ENCODE measurements around the gene CEP152.

Gene CEP152

GRCh38 chr15:48717458-48717857 lies 93.4 kb downstream of the CEP152 start:
- no peak overlapping the region for H3K4me3 ChIP-seq (replicated peaks; ENCODE audit: low read depth, low read length)
- peak; percentile 30 for TF ChIP-seq CTCF (IDR thresholded peaks at IDR 0.05; ENCODE audit: low read length, missing control alignments)
- peak; percentile 46 for DNase-seq (ENCODE audit: low read depth)

GRCh38 chr15:48712546-48712945 lies 98.3 kb downstream of the CEP152 start:
- no peak for DNase-seq (ENCODE audit: low read depth)
- no peak overlapping the region for H3K4me3 ChIP-seq (replicated peaks; ENCODE audit: low read depth, low read length)
- TF ChIP-seq CTCF (IDR thresholded peaks at IDR 0.05; ENCODE audit: low read length, missing control alignments), result no peak

- no peak for DNase-seq (ENCODE audit: low read depth)
Observed at GRCh38 chr15:48710952-48711495, 99.8 kb downstream of the CEP152 start.

GRCh38 chr15:48708641-48709040 lies 102.2 kb downstream of the CEP152 start:
- no peak for DNase-seq (ENCODE audit: low read depth)
- H3K4me3 ChIP-seq (replicated peaks; ENCODE audit: low read depth, low read length), result no peak overlapping the region
- TF ChIP-seq CTCF (IDR thresholded peaks at IDR 0.05; ENCODE audit: low read length, missing control alignments), result no peak

More at GRCh38 chr15:48710952-48711495, 99.8 kb downstream of the CEP152 start:
- TF ChIP-seq CTCF (IDR thresholded peaks at IDR 0.05; ENCODE audit: low read length, missing control alignments), result no peak
- no peak overlapping the region for H3K4me3 ChIP-seq (replicated peaks; ENCODE audit: low read depth, low read length)

- DNase-seq (ENCODE audit: low read depth), result no peak
- no peak overlapping the region for H3K4me3 ChIP-seq (replicated peaks; ENCODE audit: low read depth, low read length)
- TF ChIP-seq CTCF (IDR thresholded peaks at IDR 0.05; ENCODE audit: low read length, missing control alignments), result no peak
Observed at GRCh38 chr15:48705381-48705780, 105.5 kb downstream of the CEP152 start.

GRCh38 chr15:48703544-48703943 lies 107.3 kb downstream of the CEP152 start:
- no peak overlapping the region for H3K4me3 ChIP-seq (replicated peaks; ENCODE audit: low read depth, low read length)

More at GRCh38 chr15:48703544-48703943, 107.3 kb downstream of the CEP152 start:
- DNase-seq (ENCODE audit: low read depth), result peak; percentile 32
- no peak for TF ChIP-seq CTCF (IDR thresholded peaks at IDR 0.05; ENCODE audit: low read length, missing control alignments)
